Prostate gland (tissue), 2 donors: ENCODE data around the gene ZMPSTE24.

Source experiments
- CTCF ChIP-seq, 4 experiments: fragments of 200-600 bp in 2 of 4; fragments of 450-650 bp in 2 of 4; sonication (generic) in 2 of 4; IDR thresholded peaks; 1 replicate in 3 of 4; 2 replicates in 1 of 4; pipeline ENCODE4 v1.5.1; 2016 to 2019; ENCODE audit warnings: antibody characterized with exemption in 4 of 4, mild to moderate bottlenecking in 2 of 4, moderate library complexity in 2 of 4
- POLR2A ChIP-seq: fragments of 450-650 bp; IDR thresholded peaks from one replicate; pipeline ENCODE4 v1.6.1; 2016; ENCODE audit warnings: antibody characterized with exemption, mild to moderate bottlenecking
- POLR2AphosphoS5 ChIP-seq: sonication (generic); formaldehyde crosslinking; IDR thresholded peaks from one replicate; pipeline ENCODE4 v1.6.1; 2017; ENCODE audit warnings: antibody characterized with exemption

- TF ChIP-seq CTCF (IDR thresholded peaks at IDR 0.05): no peak
- no peak for TF ChIP-seq POLR2AphosphoS5
- TF ChIP-seq POLR2A: no peak
Observed at GRCh38 chr1:40268211-40268610, 10.2 kb downstream of the ZMPSTE24 start.
